Measurements from ENCODE around the gene DEXI. TPM values are rescaled to one million over a fixed set of nuclear protein-coding genes. Genes with fewer than 3 reads are reported as not detected.

DEXI gene
- polyA plus RNA-seq, 1 donor from 2014 or later = 52.0 TPM

GRCh38 chr16:10879681-10880589 is 62.3 kb downstream of the DEXI start:
- Histone ChIP-seq H3K36me3 (ENCODE audit: insufficient read depth, low read length) (no peaks in the 10 kb centered on the region), H3K9me2 (ENCODE audit: insufficient read depth, low read length) (no peaks in the 10 kb centered on the region), H3K4me3 (ENCODE audit: low read length) (no peak overlapping the region), H3K9me3 (ENCODE audit: low read length) (no peaks in the 10 kb centered on the region), H2AFZ (ENCODE audit: low read depth, low read length) (no peak overlapping the region), H3K4me2 (ENCODE audit: low read length) (no peak overlapping the region), H3K27ac (ENCODE audit: low read length) (no peak overlapping the region), H3K27me3 (ENCODE audit: insufficient read depth, low read depth, low read length) (peaks cover 35% of the 10 kb centered on the region), H4K20me1 (ENCODE audit: insufficient read depth) (no peaks in the 10 kb centered on the region), H3F3A (ENCODE audit: insufficient read depth, low read length, poor library complexity, severe bottlenecking) (no peaks in the 10 kb centered on the region), H3K79me2 (replicated peaks; ENCODE audit: insufficient read depth, low read length) (no peaks in the 10 kb centered on the region), H3K9ac (ENCODE audit: low read length) (no peak overlapping the region)
- TF ChIP-seq CTCF (IDR thresholded peaks at IDR 0.05; ENCODE audit: poor library complexity, severe bottlenecking) = no peak
- no peak for TF ChIP-seq POLR2AphosphoS5 (IDR thresholded peaks at IDR 0.05)
- TF ChIP-seq REST (IDR thresholded peaks at IDR 0.05; ENCODE audit: borderline replicate concordance) = no peak
- TF ChIP-seq EZH2 (IDR thresholded peaks at IDR 0.05; ENCODE audit: borderline replicate concordance, insufficient read depth, low read length, poor library complexity, severe bottlenecking) = no peak
- TF ChIP-seq RAD21 (conservative IDR thresholded peaks at IDR 0.05) = no peak
- TF ChIP-seq SMC3 (conservative IDR thresholded peaks at IDR 0.05; ENCODE audit: poor library complexity) = no peak
- TF ChIP-seq EP300 (conservative IDR thresholded peaks at IDR 0.05; ENCODE audit: poor library complexity, severe bottlenecking) = no peak
- TF ChIP-seq MXI1 (conservative IDR thresholded peaks at IDR 0.05; ENCODE audit: poor library complexity, severe bottlenecking) = no peak
- no peak for TF ChIP-seq TAF1 (IDR thresholded peaks at IDR 0.05; ENCODE audit: low read depth)

Other genes with a start within 250 kb of the DEXI start
- gene TEKT5, start 247.5 kb downstream of the DEXI start, polyA plus RNA-seq = not detected in 2 replicates
- gene NUBP1, start 198.6 kb downstream of the DEXI start, polyA plus RNA-seq = 19.7 and 33.3 TPM in 2 replicates
- 8.8 and 9.1 TPM in 2 replicates for gene TVP23A, start 123.7 kb downstream of the DEXI start, polyA plus RNA-seq
- gene CIITA, start 65.3 kb downstream of the DEXI start, polyA plus RNA-seq = not detected in 2 replicates
- 11.1 and 17.8 TPM in 2 replicates for gene CLEC16A, start 2.1 kb upstream of the DEXI start, polyA plus RNA-seq

All from neural cell (in vitro differentiated cells).